OCI-LY7 (cell line): ENCODE measurements around the gene DMRTC2. TPM values are rescaled to one million over a fixed set of nuclear protein-coding genes. Genes with fewer than 3 reads are reported as not detected.

Experiments
- Bru-seq: library from RNA; stranded (reverse); fragments of 400-500 nt; gene quantifications from one replicate; lab custom pipeline; 2021; lab: Mats Ljungman, UMichigan
- BruChase-seq, 2 experiments: library from RNA; stranded (reverse); fragments of 400-500 nt; gene quantifications; one replicate each; lab custom pipeline; 2021; lab: Mats Ljungman, UMichigan
- BruUV-seq: library from RNA; stranded (reverse); fragments of 400-500 nt; replicated peaks from 2 replicates; lab custom pipeline; 2021; lab: Mats Ljungman, UMichigan
- CTCF ChIA-PET: fragments of 300-600 bp; sonication (Branson Sonifier 250); formaldehyde crosslinking; loops from one replicate; lab custom pipeline; 2022; ENCODE audit warnings: antibody characterized with exemption; ENCODE audit not compliant: unreplicated experiment; lab: Charles Lee
- POLR2A ChIA-PET: fragments of 300-600 bp; sonication (Branson Sonifier 250); formaldehyde crosslinking; loops from one replicate; lab custom pipeline; 2022; ENCODE audit warnings: antibody characterized with exemption; lab: Charles Lee
- DNase-seq: peaks from one replicate; pipeline ENCODE4 v3.0.0-alpha.2; 2015; ENCODE audit warnings: low spot score
- H2AFZ ChIP-seq: fragments of 200-600 bp; sonication (generic), shearing (Covaris generic); 2 replicates; pipeline ENCODE4 v1.6.1; 2014; ENCODE audit warnings: mild to moderate bottlenecking, antibody characterized with exemption, low read length, moderate library complexity
- H3K27ac ChIP-seq: fragments of 200-600 bp; sonication (generic); 2 replicates; pipeline ENCODE4 v1.5.1; 2014; ENCODE audit warnings: mixed run types, low read depth, mild to moderate bottlenecking, moderate library complexity, low read length, inconsistent platforms; ENCODE audit not compliant: poor library complexity, severe bottlenecking
- H3K36me3 ChIP-seq: fragments of 200-600 bp; sonication (generic); 2 replicates; pipeline ENCODE4 v1.6.1; 2014; ENCODE audit warnings: mild to moderate bottlenecking, antibody characterized with exemption, low read length, moderate library complexity, mixed read lengths; ENCODE audit not compliant: insufficient read depth
- H3K4me1 ChIP-seq: fragments of 200-600 bp; sonication (generic); 2 replicates; pipeline ENCODE4 v1.5.1; 2014; ENCODE audit warnings: mild to moderate bottlenecking, low read length; ENCODE audit not compliant: insufficient read depth, poor library complexity, severe bottlenecking
- H3K4me2 ChIP-seq: fragments of 200-600 bp; sonication (generic); 2 replicates; pipeline ENCODE4 v1.6.1; 2014; ENCODE audit warnings: mild to moderate bottlenecking, low read length
- H3K4me3 ChIP-seq: fragments of 200-600 bp; sonication (generic); 2 replicates; pipeline ENCODE4 v1.5.1; 2014; ENCODE audit warnings: mild to moderate bottlenecking, low read depth, low read length; ENCODE audit not compliant: poor library complexity, severe bottlenecking
- H3K79me2 ChIP-seq: fragments of 200-600 bp; sonication (generic); 2 replicates; pipeline ENCODE4 v1.6.1; 2016; ENCODE audit warnings: low read depth, mild to moderate bottlenecking, low read length, moderate library complexity, mixed read lengths; ENCODE audit not compliant: insufficient read depth
- H3K9me2 ChIP-seq: fragments of 200-600 bp; sonication (generic); 2 replicates; pipeline ENCODE4 v1.6.1; 2016; ENCODE audit warnings: mild to moderate bottlenecking, low read length, mixed read lengths; ENCODE audit not compliant: insufficient read depth
- H3K9me3 ChIP-seq: fragments of 200-600 bp; sonication (generic); 2 replicates; pipeline ENCODE4 v1.6.1; 2014; ENCODE audit warnings: mild to moderate bottlenecking, mixed run types, low read length, mixed read lengths
- H4K20me1 ChIP-seq: fragments of 200-600 bp; sonication (generic); 2 replicates; pipeline ENCODE4 v1.6.1; 2014; ENCODE audit warnings: mild to moderate bottlenecking, antibody characterized with exemption, low read length, moderate library complexity, mixed read lengths; ENCODE audit not compliant: insufficient read depth
- EZH2phosphoT487 ChIP-seq: fragments of 200-600 bp; sonication (generic); IDR thresholded peaks from 2 replicates; pipeline ENCODE4 v1.6.1; 2018; ENCODE audit warnings: low read depth, borderline replicate concordance, mild to moderate bottlenecking, mixed run types, antibody characterized with exemption, low read length, moderate library complexity, mixed read lengths
- intact Hi-C: fragments of 100-400 bp; cut with micrococcal nuclease; formaldehyde crosslinking; loops from one replicate; pipeline ENCODE4 v1.10.0; 2022; ENCODE audit not compliant: unreplicated experiment
- long read RNA-seq: library from polyadenylated mRNA; stranded (forward); transcript quantifications from one replicate; pipeline ENCODE4 v2.0.0, GENCODE V29; 2022
- total RNA-seq, 2 experiments: library from RNA; depleted of rRNA in 1 of 2; stranded (reverse); fragments of >200 nt in 1 of 2; shearing (Covaris generic) in 1 of 2; gene quantifications; 2 replicates each; pipeline ENCODE4 v1.2.3, GENCODE V29; 2014 to 2022
- TF ChIP-seq, protein P1 (sequence below): fragments of 200-600 bp; sonication (generic); conservative IDR thresholded peaks from 2 replicates; pipeline ENCODE4 v1.5.1; 2014; ENCODE audit warnings: mild to moderate bottlenecking, antibody characterized with exemption, low read length, moderate library complexity, mixed read lengths

DMRTC2 gene
- not detected in 2 replicates for total RNA-seq (2014; rRNA removed; shearing (Covaris generic))
- not detected in 2 replicates for total RNA-seq (2022)
- not detected for Bru-seq, nascent RNA
- BruChase-seq, experiment 1, labeled RNA remaining after a 6-hour chase: not detected
- BruChase-seq, experiment 2, labeled RNA remaining after a 2-hour chase: not detected
- long read RNA-seq: 0 reads

DNA sequence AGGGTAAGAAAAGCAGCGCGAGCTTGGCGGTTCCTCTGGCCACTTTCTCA lies at the start of gene DMRTC2:
TSS of gene DMRTC2 (plus strand) at position 42 of the 50 bp plus-strand sequence. CDS start 2,387 bp downstream, outside the sequence.
- TF ChIP-seq, protein P1, sequence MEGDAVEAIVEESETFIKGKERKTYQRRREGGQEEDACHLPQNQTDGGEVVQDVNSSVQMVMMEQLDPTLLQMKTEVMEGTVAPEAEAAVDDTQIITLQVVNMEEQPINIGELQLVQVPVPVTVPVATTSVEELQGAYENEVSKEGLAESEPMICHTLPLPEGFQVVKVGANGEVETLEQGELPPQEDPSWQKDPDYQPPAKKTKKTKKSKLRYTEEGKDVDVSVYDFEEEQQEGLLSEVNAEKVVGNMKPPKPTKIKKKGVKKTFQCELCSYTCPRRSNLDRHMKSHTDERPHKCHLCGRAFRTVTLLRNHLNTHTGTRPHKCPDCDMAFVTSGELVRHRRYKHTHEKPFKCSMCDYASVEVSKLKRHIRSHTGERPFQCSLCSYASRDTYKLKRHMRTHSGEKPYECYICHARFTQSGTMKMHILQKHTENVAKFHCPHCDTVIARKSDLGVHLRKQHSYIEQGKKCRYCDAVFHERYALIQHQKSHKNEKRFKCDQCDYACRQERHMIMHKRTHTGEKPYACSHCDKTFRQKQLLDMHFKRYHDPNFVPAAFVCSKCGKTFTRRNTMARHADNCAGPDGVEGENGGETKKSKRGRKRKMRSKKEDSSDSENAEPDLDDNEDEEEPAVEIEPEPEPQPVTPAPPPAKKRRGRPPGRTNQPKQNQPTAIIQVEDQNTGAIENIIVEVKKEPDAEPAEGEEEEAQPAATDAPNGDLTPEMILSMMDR: no peak
- no peak for TF ChIP-seq EZH2phosphoT487
- no peaks in the 10 kb centered on the region for H3K36me3 ChIP-seq
- no peak within 1 kb of the TSS for H3K4me3 ChIP-seq
- H3K79me2 ChIP-seq: no peaks in the 10 kb centered on the region
- no peaks in the 10 kb centered on the region for H4K20me1 ChIP-seq
- H3K9me2 ChIP-seq: no peaks in the 10 kb centered on the region
- ChIA-PET CTCF (no interaction called here), POLR2A (no interaction called here)
- peaks cover 5% of the 10 kb centered on the region for H3K4me1 ChIP-seq
- no peaks in the 10 kb centered on the region for H3K9me3 ChIP-seq
- H2AFZ ChIP-seq: no peak within 1 kb of the TSS
- no peak within 1 kb of the TSS for H3K27ac ChIP-seq
- intact Hi-C loops: no loop called here
- DNase-seq: no peak
- no TSS peak for BruUV-seq
- H3K4me2 ChIP-seq: no peak within 1 kb of the TSS

DNA sequence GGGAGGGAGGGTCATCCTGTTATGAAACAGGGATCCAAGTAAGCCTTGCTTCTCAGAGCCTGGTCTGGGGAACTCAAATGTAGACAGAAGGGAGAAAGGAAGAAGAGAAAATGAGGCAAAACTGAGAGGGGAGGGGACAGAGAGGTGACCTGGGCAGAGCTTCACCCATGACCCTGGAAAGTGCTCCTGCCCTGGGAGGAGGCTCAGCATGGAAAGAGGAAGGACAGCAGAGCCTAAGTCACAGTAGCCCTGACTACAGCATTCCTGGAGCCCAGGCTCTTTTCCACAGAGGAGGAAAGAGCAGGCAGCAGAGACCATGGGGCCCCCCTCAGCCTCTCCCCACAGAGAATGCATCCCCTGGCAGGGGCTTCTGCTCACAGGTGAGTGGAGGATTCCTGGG lies 48.5 kb upstream of the DMRTC2 start, which contains the start of gene CEACAM3:
TSS of gene CEACAM3 (plus strand) at position 226 of the 400 bp plus-strand sequence. CDS start at position 317, 91 bp downstream.
- ChIA-PET POLR2A (interaction anchor here (0.7 to 1.2 kb wide), 2 partner anchors 10 to 63 kb away, joined by 3 to 7 read pairs; no protein-coding TSS in a partner anchor), CTCF (interaction anchor here (0.9 kb wide), 1 partner anchor 40 kb away, joined by 4 read pairs; no protein-coding TSS in a partner anchor)
- H3K4me1 ChIP-seq: peaks cover 16% of the 10 kb centered on the region
- DNase-seq: no peak
- H3K79me2 ChIP-seq: no peaks in the 10 kb centered on the region
- H3K9me3 ChIP-seq: peaks cover 2% of the 10 kb centered on the region; the same call in 1 of the 2 replicates
- no peaks in the 10 kb centered on the region for H4K20me1 ChIP-seq
- no peak within 1 kb of the TSS for H3K27ac ChIP-seq
- H3K4me2 ChIP-seq: no peak within 1 kb of the TSS
- TF ChIP-seq, protein P1: no peak
- no peak for TF ChIP-seq EZH2phosphoT487
- no peak within 1 kb of the TSS for H3K4me3 ChIP-seq
- H2AFZ ChIP-seq: no peak within 1 kb of the TSS
- intact Hi-C loops: loop anchor here (10.0 kb wide), 1 partner anchor 158 kb away; the partner anchor contains the start of gene RABAC1
- H3K9me2 ChIP-seq: no peaks in the 10 kb centered on the region
- no peaks in the 10 kb centered on the region for H3K36me3 ChIP-seq
- BruUV-seq: no TSS peak

DNA sequence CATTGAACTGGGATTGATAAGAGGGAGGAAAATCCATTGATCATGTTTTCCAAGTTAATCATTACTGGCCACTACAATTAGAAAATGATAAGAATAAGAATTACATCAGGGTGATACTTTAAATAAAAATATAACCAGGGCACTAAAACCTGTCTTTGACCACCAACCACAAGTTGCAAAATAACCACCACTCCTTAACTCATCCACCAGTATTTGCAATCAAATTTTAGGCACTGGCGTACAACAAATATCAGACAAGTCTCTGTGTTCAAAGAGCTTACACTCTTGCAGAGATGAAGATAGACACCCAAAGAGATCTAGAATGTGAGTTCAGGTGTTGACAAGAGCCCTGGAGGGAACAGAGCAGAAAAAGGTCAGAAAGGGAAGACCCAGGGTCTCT lies 47.9 kb upstream of the DMRTC2 start:
- peaks cover 20% of the 10 kb centered on the region for H3K4me1 ChIP-seq
- H3K4me2 ChIP-seq: no peak overlapping the region
- ChIA-PET CTCF (no interaction called here), POLR2A (no interaction called here)
- no peaks in the 10 kb centered on the region for H3K9me2 ChIP-seq
- no peak overlapping the region for H2AFZ ChIP-seq
- no peaks in the 10 kb centered on the region for H3K36me3 ChIP-seq
- DNase-seq: no peak
- H4K20me1 ChIP-seq: no peaks in the 10 kb centered on the region
- no peaks in the 10 kb centered on the region for H3K79me2 ChIP-seq
- intact Hi-C loops: loop anchor here (10.0 kb wide), 1 partner anchor 158 kb away; the partner anchor contains the start of gene RABAC1
- no TSS peak for BruUV-seq
- no peak overlapping the region for H3K4me3 ChIP-seq
- H3K27ac ChIP-seq: no peak overlapping the region
- TF ChIP-seq EZH2phosphoT487: no peak
- TF ChIP-seq, protein P1: no peak
- H3K9me3 ChIP-seq: peaks cover 8% of the 10 kb centered on the region; the same call in 1 of the 2 replicates
